Heart left ventricle (tissue), 16 donors: ENCODE data around the gene NFE2L3. TPM values are rescaled to one million over a fixed set of nuclear protein-coding genes. Genes with fewer than 3 reads are reported as not detected.
"Not testable (repeated sequence)": the region's sequence is repeated elsewhere in the genome, so short reads cannot be mapped to it uniquely, and the experiment has no call there.

ENCODE experiments used
- ATAC-seq, 4 donors: fragments of 200-7000 bp; cut with Tn5 transposase; one replicate each; pipeline ENCODE4 v1.9.1; 2020 to 2022; ENCODE audit warnings: moderate library complexity in 4 of 4, mild to moderate bottlenecking in 3 of 4, moderate number of reproducible peaks in 1 of 4
- DNase-seq, 5 donors: peaks; one replicate each; pipeline ENCODE4 v3.0.0-alpha.2; 2020
- H3K27ac ChIP-seq, 12 donors: fragments of 200-600 bp; sonication (generic) in 4 of 12; one replicate each; pipeline versions ENCODE4 v1.5.0 to v1.8.0; 2016 to 2022; ENCODE audit warnings: mild to moderate bottlenecking in 2 of 12
- H3K27me3 ChIP-seq, 9 donors: fragments of 200-600 bp; sonication (generic) in 2 of 9; one replicate each; pipeline versions ENCODE4 v1.5.1 to v1.8.0; 2016 to 2022; ENCODE audit warnings: mild to moderate bottlenecking in 3 of 9
- H3K36me3 ChIP-seq, 9 donors: fragments of 200-600 bp; sonication (generic) in 2 of 9; one replicate each; pipeline versions ENCODE4 v1.5.0 to v1.8.0; 2018 to 2022; ENCODE audit warnings: mild to moderate bottlenecking in 2 of 9
- H3K4me1 ChIP-seq, 12 donors: fragments of 200-600 bp; sonication (generic) in 4 of 12; one replicate each; pipeline versions ENCODE4 v1.5.0 to v1.8.0; 2016 to 2022; ENCODE audit warnings: mild to moderate bottlenecking in 3 of 12
- H3K4me3 ChIP-seq, 12 donors: fragments of 200-600 bp; sonication (generic) in 4 of 12; one replicate each; pipeline versions ENCODE4 v1.5.0 to v1.8.0; 2017 to 2022; ENCODE audit warnings: mild to moderate bottlenecking in 9 of 12, moderate library complexity in 4 of 12
- H3K9me3 ChIP-seq, 12 donors: fragments of 200-600 bp; sonication (generic) in 4 of 12; one replicate each; pipeline versions ENCODE4 v1.5.0 to v1.8.0; 2016 to 2022; ENCODE audit warnings: mild to moderate bottlenecking in 1 of 12
- CTCF ChIP-seq, 12 donors: fragments of 200-600 bp; sonication (generic) in 4 of 12; IDR thresholded peaks; one replicate each; pipeline versions ENCODE4 v1.5.0 to v1.8.0; 2018 to 2022; ENCODE audit warnings: antibody characterized with exemption in 12 of 12, mild to moderate bottlenecking in 5 of 12
- POLR2A ChIP-seq, 2 donors: fragments of 450-650 bp; IDR thresholded peaks; one replicate each; pipeline ENCODE4 v1.6.1; 2017; ENCODE audit warnings: antibody characterized with exemption in 2 of 2, mild to moderate bottlenecking in 2 of 2, moderate library complexity in 2 of 2
- WGBS, 4 donors: extraction: QIAGEN DNeasy Blood & Tissue Kit in 2 of 4; methylation state at CpG; one replicate each; pipeline versions ENCODE4 v1.1.5 to v1.1.7; 2013 to 2018; 5-methylcytosine and 5-hydroxymethylcytosine counted together
- intact Hi-C, 10 donors: fragments of 100-400 bp; cut with DNase I; formaldehyde crosslinking; loops; one replicate each; pipeline versions ENCODE4 v1.11.1 to v1.14.2; 2022
- polyA plus RNA-seq, 2 donors: library from polyadenylated mRNA; stranded (reverse); fragments of 200-250 nt; gene quantifications; one replicate each; pipeline ENCODE4 v1.2.3, GENCODE V29; 2013
- total RNA-seq, 9 donors: library from RNA; depleted of rRNA in 2 of 9; stranded (reverse); fragments of >200 nt in 2 of 9; fragmentation: NEBNext Ultra II Directional in 3 of 9; extraction: Animal tissue kit (Norgen Biotek cat#: 25700) in 3 of 9; gene quantifications; one replicate each; pipeline versions ENCODE4 v1.1.0 to v1.2.4, GENCODE V29; 2016 to 2023
- donor health status: ischemic (EF 13 %, LVEDD 7.1; RV severe dilation, severe dysfunction).
- donor health status: healthy with polysubstance abuse.
- donor health status: DM: no; HTN: yes; CAD: no.
- donor health status: DM: no; HTN: no; CAD: no.
- donor health status: ischemic (EF 25% LVEDD 6.9; RV normal size, moderate dysfunction).
- donor health status: ischemic (EF 25% LVEDD 5.7; RV mildly dilated, moderate dysfunction).
- donor health status: healthy.
- donor health status: DM: yes; HTN: yes; CAD: no.
- donor health status: ischemic (EF 35%, LVEDD 5.7; RV mildly dilated, moderate dysfunction).
- donor health status: nonischemic (EF 11% LVEDD 7.7; RV severe dilation, severe dysfunction).
- donor health status: DM: yes; HTN: yes; CAD: no.
- donor health status: PGD.
- donor health status: ischemic (EF 29% LVEDD 5.4; RV normal size, mild dysfunction).
- donor health status: nonischemic (EF 23%, LVEDD 6.1; RV moderate dilation, normal function).

Gene NFE2L3
- total and polyA plus RNA-seq, 11 donors, result 0.75 to 5.6 (median 1.8) TPM

GRCh38 chr7:26147030-26147429 is 5.0 kb upstream of the NFE2L3 start:
- no peak overlapping the region for H3K4me3 ChIP-seq
- WGBS, 4 donors, result 85 to 100% (median 94%) methylated on average over 1 of the region's 1 CpG
- H3K27ac ChIP-seq, result no peak overlapping the region
- ATAC-seq, result no peak
- H3K9me3 ChIP-seq, result no peaks in the 10 kb centered on the region
- peaks cover 0 to 5% (median 0%) of the 10 kb centered on the region in 12 donors for H3K4me1 ChIP-seq
- TF ChIP-seq POLR2A (IDR thresholded peaks at IDR 0.05), result no peak
- TF ChIP-seq CTCF (IDR thresholded peaks at IDR 0.05), result no peak
- DNase-seq, result no peak
- no peaks in the 10 kb centered on the region for H3K36me3 ChIP-seq
- intact Hi-C loops, result no loop called here
- peaks cover 0 to 25% (median 4%) of the 10 kb centered on the region in 9 donors for H3K27me3 ChIP-seq

- 91 to 97% (median 95%) methylated on average over 21 to 43 of the region's 43 CpGs for whole genome bisulfite sequencing, 4 donors
- H3K27me3 ChIP-seq, result peaks cover 0 to 33% (median 11%) of the 10 kb centered on the region in 9 donors
Observed at GRCh38 chr7:26147646-26148306, 4.2 kb upstream of the NFE2L3 start.

GRCh38 chr7:26148307-26148700 is 3.7 kb upstream of the NFE2L3 start:
- H3K4me3 ChIP-seq, intact Hi-C loops, ATAC-seq, H3K27ac ChIP-seq, H3K36me3 ChIP-seq, H3K9me3 ChIP-seq, DNase-seq: not testable (repeated sequence)
- peaks cover 0 to 18% (median 0%) of the 10 kb centered on the region in 12 donors for H3K4me1 ChIP-seq
- 87 to 95% (median 92%) methylated on average over 8 to 29 of the region's 29 CpGs for WGBS, 4 donors
- H3K27me3 ChIP-seq, result peaks cover 4 to 38% (median 17%) of the 10 kb centered on the region in 9 donors

More at GRCh38 chr7:26147646-26148306, 4.2 kb upstream of the NFE2L3 start:
- ATAC-seq, intact Hi-C loops, H3K4me3 ChIP-seq, DNase-seq, H3K36me3 ChIP-seq, H3K27ac ChIP-seq, H3K9me3 ChIP-seq: not testable (repeated sequence)
- H3K4me1 ChIP-seq, result peaks cover 0 to 12% (median 0%) of the 10 kb centered on the region in 12 donors

DNA sequence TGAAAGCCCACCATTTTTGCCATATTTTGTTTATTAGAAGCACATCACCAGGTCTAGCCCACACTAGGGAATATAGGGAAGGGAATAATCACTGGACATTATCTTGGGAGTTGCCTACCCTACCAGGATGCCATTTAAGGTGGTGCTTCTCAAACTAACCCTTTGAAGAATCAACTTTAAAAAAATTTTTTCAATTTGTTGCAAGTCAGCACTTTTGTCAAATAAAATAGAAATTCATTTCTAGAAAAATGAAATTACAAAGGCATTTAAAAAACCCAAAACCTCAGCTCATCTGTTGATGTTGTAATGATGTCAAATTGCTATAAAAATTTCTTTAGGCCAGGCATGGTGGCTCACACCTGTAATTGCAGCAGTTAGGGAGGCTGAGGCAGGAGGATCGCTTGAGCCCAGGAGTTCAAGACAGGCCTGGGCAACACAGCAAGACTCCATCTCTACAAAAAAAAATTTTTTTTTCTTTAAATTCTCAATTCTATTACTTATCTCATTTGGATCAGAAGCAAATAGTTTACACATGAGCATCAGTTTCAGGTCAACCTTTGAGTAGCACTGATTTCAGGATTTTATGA is 2.5 kb upstream of the NFE2L3 start:
- DNase-seq, result no peak
- no peak for TF ChIP-seq CTCF (IDR thresholded peaks at IDR 0.05)
- TF ChIP-seq POLR2A (IDR thresholded peaks at IDR 0.05), result no peak
- ATAC-seq, result no peak
- intact Hi-C loops, result no loop called here
- peaks cover 3 to 40% (median 19%) of the 10 kb centered on the region in 9 donors for H3K27me3 ChIP-seq
- H3K9me3 ChIP-seq, result no peaks in the 10 kb centered on the region
- H3K27ac ChIP-seq, result no peak overlapping the region
- H3K4me1 ChIP-seq, result peaks cover 0 to 20% (median 0%) of the 10 kb centered on the region in 12 donors
- no peaks in the 10 kb centered on the region for H3K36me3 ChIP-seq
- 96 to 100% (median 99%) methylated on average over 1 of the region's 1 CpG for WGBS, 4 donors
- no peak overlapping the region for H3K4me3 ChIP-seq

DNA sequence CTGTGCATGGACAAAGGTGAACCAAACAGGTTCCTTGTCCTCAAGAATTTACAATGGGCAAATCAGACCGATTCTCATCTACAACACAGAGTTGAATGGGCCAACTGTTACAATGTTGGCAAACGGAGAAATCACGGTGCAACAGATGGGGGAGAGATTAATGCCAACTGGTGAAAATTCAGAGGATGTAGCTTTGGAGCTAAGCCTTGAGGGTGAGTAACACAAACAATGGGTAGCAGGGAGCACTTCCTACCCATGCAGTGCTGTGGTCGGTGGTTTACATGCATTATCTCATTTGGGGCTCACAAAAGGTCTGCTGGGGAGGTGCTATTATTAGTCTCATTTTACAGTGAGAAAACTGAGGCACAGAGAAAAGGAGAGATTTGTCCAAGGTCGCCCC is 902 bp upstream of the NFE2L3 start:
- Histone ChIP-seq H3K27ac (no peak overlapping the region), H3K9me3 (no peaks in the 10 kb centered on the region), H3K27me3 (peaks cover 0 to 32% (median 19%) of the 10 kb centered on the region in 9 donors), H3K4me1 (peaks cover 0 to 33% (median 0%) of the 10 kb centered on the region in 12 donors), H3K4me3 (no peak overlapping the region), H3K36me3 (no peaks in the 10 kb centered on the region)
- DNase-seq (no peak), ATAC-seq (no peak)
- WGBS, 4 donors, result 72 to 81% (median 77%) methylated on average over 5 of the region's 5 CpGs
- intact Hi-C loops, result no loop called here
- TF ChIP-seq POLR2A (IDR thresholded peaks at IDR 0.05) (no peak), CTCF (IDR thresholded peaks at IDR 0.05) (no peak)
